HG02588 (cell line): ENCODE data around the gene AP1G2.
"Not testable (repeated sequence)": the region's sequence is repeated elsewhere in the genome, so short reads cannot be mapped to it uniquely, and the experiment has no call there.

ENCODE experiments used
- ATAC-seq: cut with Tn5 transposase; IDR thresholded peaks from one replicate; pipeline ENCODE4 v1.9.1; 2021; ENCODE audit warnings: mild to moderate bottlenecking, moderate library complexity; ENCODE audit not compliant: unreplicated experiment

Gene AP1G2

DNA sequence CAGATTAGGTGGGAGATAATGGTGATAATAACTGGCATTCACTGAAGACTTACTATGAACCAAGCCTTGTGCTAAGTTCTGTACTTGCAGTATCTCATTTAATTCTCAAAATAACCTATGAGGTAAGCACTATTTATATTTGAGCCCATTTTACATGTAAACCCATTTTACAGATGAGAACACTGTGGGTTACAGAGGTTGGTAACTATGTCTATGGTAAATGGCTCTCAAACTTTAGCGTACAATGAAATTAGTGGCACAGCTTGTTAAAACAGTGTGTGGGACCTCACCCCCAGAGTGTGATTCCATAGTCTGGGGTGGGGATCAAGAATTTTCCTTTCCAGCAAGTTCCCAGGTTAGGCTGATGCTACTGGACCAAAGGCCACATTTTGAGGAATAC, 33.2 kb upstream of the AP1G2 start:
- no peak for ATAC-seq

DNA sequence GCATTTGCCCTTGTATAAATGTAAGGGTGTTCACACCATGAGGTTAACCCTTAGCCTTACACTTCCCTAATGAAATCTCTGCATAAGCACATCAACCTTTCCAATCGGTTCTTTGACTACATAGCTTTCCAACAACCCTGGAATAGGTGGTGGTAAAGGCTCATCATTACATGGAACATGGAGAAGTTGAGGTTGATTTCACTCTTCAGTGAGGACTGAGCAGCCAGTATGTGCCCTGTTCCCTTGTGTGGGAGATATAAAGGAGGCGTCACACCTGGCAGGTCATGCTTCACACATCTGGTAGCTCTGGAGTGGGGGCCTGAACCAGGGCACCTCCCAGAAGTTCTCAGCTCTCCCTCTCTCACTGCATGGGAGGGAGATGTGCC, 32.7 kb upstream of the AP1G2 start:
- ATAC-seq, result no peak

DNA sequence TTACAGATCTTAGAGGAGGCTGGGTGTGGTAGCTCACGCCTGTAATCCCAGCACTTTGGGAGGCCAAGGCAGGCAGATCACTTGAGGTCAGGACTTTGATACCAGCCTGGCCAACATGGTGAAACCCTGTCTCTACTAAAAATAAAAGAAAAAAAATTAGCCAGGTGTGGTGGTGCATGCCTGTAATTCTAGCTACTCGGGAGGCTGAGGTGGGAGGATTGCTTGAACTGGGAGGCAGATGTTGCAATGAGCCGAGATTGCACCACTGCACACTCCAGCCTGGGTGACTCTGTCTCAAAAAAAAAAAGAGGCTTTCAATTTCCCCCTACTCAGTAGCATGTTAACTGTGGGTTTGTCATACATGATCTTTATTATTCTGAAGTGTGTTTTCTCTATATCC, 26.6 kb upstream of the AP1G2 start:
- ATAC-seq, result not testable (repeated sequence)

DNA sequence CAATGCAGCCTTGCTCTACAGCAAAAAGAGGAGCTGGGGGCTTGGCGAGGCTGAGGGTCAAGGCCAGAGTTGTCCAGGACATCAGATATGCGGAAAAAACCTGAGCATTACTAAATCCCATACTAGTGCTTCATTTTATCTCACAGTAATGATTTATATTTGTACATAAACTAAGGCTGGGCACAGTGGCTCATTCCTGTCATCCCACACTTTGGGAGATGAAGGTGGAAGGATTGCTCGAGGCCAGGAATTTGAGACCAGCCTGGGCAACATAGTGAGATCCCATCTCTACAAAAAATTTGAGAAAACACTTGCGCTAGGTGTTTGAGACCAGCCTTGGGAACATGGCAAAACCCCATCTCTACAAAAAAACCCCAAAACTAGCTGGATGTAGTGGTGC, 22.6 kb upstream of the AP1G2 start:
- no peak for ATAC-seq

DNA sequence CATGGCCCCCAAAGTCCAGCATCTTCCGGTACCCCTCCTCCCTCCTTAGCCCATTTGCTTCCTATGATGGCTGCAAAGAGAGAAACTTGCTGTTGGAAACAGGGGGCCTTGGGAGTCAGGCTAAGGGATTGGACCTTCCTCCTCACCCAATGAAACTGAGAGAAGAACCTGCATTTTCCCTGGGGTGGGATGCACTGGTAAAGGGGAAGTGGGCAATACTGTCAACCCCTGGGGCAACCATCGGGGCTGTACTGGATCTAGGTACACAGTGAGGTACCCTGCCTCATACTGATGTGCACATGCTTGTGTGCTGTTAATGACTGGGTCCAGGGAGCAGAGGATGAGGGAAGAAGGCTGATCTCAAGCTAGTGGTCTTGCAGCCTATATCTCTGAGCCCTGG, 22.0 kb upstream of the AP1G2 start:
- no peak for ATAC-seq

DNA sequence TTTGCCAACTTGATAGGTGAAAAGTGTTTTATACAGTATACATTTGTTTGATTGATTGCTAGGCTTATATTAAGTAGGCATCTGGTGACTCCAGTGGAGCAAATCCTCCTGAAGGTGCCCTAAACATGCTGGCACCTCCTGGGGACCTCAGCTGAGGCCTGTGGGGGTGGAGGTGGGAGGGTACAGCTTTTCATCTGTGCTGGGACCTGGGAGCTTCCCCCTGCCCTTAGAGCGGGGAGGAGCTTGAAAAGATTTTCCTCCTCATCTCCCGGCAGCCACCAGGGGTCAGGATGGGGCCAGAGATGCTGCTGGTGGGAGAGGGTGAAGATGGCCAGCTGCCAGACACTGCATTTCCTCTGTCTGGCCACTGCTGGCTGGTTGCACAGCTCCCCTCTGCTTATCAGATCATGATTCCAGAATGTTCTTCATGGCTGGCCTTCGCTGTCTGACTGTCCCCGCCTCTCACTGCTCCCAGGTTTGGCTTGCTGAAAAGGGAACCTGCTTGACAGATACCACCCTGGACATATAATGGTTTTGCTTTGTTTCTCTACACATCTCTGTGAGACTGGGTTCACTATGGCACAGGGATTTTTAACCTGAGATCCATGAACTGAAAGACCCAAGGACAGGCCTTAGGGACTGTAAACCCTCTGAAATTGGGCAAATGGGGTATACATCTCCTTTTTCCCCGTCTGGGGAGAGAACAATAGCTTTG, 21.4 kb upstream of the AP1G2 start:
- peak; percentile 97 for ATAC-seq

DNA sequence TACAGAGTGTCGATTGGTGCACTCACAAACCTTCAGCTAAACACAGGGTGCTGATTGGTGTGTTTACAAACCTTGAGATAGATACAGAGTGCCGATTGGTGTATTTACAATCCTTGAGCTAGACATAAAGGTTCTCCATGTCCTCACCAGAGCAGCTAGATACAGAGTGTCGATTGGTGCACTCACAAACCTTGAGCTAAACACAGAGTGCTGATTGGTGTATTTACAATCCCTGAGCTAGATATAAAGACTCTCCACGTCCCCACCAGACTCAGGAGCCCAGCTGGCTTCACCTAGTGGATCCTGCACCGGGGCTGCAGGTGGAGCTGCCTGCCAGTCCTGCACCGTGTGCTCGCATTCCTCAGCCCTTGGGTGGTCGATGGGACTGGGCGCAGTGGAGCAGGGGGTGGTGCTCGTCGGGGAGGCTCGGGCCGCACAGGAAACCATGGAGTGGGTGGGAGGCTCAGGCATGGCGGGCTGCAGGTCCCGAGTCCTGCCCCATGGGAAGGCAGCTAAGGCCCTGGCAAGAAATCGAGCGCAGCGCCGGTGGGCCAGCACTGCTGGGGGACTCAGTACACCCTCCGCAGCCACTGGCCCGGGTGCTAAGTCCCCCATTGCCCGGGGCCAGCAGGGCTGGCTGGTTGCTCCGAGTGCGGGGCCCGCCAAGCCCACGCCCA, 17.1 kb upstream of the AP1G2 start:
- ATAC-seq, result not testable (repeated sequence)

DNA sequence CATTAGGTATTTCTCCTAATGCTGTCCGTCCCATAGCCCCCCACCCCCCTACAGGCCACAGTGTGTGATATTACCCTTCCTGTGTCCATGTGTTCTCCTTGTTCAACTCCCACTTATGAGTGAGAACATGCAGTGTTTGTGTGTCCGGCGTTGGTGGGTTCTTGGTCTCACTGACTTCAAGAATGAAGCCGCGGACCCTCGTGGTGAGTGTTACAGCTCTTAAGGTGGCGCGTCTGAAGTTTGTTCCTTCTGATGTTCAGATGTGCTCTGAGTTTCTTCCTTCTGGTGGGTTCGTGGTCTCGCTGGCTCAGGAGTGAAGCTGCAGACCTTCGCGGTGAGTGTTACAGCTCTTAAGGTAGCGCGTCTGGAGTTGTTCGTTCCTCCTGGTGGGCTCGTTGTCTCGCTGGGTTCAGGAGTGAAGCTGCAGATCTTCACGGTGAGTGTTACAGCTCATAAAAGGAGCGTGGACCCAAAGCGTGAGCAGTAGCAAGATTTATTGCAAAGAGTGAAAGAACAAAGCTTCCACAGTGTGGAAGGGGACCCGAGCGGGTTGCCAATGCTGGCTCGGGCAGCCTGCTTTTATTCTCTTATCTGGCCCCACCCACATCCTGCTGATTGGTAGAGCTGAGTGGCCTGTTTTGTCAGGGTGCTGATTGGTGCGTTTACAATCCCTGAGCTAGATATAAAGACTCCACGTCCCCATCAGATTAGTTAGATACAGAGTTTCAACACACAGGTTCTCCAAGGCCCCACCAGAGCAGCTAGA, 16.4 kb upstream of the AP1G2 start:
- not testable (repeated sequence) for ATAC-seq

DNA sequence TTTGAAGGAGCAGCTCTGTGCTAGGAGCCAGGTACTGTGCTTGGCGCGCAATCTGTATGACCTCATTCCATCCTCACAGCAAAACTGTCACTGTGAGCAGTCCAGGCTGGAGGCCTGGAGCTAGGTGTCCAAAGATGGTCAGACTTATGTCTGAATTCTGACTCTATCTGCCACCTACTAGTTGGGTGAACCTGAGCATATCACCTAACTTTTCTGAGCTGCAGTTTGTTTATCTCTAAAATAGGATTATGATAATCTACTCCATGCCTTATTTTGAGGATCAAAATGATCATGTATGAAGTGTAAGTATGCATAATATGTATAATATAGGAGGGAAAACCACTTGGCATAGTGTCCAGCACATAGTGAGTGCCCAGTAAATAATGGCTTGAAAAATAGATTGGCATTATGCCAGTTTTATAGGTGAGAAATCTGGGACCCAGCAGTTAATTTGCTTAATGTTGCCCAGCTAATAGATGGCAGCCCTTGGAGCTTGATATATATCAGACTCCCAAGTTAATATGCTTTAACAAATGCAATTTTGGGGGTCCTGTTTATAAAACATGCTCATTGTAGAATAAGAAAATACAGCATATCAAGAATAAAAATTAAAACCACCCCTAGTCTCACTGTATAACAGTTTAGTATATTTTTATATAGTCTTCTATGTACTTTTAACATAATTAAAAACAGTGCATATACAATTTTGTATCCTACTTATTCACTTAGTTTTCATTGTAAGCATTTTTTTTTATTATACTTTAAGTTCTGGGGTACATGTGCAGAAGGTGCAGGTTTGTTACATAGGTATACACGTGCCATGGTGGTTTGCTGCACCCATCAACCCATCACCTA, 15.5 kb upstream of the AP1G2 start:
- no peak for ATAC-seq

DNA sequence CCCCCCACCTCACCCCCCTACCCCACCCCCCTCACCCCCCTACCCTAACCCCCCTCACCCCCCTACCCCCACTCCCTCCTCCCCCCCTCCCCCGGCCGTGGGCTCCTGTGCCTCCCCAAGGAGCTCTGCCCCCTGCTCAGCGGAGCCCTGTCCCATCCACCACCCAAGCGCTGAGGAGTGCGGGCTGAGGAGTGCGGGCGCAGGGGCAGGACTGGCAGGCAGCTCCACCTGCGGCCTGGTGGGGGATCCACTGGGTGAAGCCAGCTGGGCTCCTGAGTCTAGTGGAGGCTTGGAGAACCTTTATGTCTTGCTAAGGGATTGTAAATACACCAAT, 13.3 kb upstream of the AP1G2 start:
- no peak for ATAC-seq

DNA sequence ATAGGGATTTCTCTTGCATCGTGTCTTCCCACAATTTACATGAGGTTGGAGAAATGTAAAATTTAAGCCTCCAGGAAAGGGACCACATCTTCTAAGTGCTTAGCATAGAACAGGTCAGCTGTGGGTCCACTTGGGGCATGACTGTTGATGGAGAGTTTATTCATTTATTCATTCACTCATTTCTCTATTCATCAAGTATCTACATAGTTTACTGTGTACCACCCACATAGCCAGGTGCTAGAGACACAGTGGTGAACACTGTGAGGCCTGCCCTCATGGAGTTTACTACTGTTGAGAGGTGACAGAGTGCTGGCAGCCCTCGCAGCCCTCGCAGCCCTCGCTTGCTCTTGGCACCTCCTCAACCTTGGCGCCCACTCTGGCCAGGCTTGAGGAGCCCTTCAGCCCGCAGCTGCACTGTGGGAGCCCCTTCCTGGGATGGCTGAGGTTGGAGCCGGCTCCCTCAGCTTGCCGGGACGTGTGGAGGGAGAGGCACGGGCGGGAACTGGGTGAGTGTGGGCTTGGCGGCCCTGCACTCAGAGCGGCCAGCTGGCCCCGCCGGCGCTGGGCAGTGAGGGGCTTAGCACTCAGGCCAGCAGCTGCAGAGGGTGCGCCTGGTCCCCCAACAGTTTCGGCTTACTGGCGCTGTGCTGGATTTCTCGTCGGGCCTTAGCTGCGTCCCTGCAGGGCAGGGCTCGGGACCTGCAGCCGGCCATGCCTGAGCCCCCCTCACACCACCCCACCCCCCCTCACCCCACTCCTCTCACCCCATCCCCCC, 12.7 kb upstream of the AP1G2 start:
- no peak for ATAC-seq

DNA sequence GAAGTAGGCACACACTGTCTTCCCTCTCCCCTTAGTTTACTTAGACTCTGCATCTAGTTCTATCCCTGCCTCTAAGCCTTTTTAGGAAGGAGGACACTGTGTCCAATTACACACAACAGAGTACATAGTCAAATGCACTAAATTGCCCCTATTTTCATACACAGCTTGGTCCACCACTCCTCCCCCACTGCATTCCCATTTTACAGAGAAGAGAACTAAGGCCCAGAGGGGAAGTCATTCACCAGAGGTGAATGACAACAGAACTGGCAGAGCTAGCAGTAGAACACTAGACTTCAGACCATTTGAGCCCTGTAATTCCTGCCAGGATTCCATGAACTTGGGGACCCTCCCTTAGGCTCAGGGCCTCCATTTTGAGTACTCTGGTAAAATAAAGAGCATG, 12.1 kb upstream of the AP1G2 start:
- no peak for ATAC-seq

DNA sequence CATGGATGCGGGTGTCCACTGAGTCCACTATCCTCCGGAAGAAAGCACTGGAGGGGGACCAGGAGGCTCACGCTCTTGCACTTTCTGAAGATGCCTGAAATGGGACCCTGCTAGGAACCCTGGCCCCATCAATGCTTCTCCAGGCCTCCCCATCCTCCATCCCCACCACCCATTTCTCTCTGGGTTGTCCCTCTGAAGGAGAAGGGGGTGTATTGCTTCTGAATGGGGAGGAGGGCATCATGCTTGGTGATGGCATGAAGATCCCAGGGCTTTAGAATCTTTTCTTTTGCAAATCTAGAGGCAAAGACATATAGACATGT, 11.7 kb upstream of the AP1G2 start:
- ATAC-seq, result no peak

DNA sequence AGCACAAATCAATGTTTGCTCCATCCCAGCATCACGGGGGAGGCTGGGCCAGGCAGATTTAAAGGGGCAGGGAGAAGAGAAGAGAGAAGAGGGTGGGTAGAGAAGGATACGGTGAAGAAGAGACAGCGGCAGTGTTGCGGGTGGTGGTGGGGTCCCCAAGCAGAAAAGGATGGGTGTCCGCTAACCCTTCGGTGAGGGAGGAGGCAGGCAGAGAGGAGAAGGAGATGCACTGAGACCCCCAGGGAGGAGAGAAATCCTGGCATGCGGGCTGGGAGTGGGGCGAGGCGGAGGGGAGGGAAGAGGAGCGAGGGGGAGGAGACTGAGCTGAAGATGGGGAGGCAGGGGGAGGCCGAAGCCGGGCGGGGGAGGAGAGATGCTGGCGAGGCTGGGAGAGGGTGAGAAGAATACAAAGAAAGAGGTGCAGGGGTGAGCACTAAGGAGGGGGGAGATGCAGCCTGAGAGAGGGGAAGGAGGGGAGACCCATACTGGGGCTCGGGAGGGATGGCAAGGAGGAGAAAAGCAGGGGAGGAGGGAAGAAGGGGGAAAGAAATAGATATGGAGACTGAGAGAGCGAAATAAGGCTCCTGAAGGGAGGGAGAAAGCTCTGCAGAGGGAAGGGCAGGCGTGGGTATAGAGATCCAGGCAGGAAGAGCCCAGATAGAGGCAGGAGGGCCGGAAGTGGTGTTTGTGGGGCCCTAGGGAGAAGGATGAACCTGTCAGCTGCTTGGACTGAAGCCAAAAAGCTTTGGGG, 11.1 kb upstream of the AP1G2 start, which contains the start of gene JPH4:
Gene JPH4, minus strand, starts transcription at position 231 of the 751 bp plus-strand sequence. CDS start 1,337 bp downstream, outside the sequence.
- ATAC-seq, result no peak

DNA sequence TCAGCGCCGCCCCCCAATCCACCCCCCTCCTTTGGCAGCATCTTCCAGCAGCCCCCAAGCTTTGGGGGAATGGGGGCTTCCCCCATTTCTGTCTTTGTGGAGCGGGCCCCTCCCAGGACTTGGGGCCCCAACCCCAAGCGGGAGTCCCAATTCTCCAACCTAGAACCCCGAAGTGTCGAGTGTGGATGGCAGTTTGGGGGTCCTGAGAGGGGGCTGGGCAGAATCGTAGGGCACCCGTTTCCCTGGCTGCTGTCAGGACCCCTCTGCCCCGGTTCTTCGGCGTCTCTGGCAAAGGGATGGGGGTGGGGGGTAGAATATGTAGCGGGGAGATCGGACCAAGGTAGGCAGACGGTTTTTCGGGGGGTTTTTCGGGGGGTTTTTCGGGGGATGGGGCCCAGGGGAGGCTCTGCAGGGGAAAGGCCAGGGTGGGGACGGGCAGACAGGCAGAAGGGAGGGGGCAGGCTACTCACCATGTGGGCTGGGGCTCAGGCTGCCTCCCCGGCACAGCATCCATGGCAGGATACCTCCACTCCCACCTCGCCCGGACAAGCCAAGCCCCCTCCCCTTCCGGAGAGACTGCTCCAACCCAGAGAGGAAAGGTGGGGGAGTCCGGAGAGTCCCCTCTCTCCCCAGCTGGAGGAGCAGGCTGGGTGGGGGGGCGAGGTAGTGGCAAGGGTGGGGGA, 10.3 kb upstream of the AP1G2 start:
- ATAC-seq, result no peak

DNA sequence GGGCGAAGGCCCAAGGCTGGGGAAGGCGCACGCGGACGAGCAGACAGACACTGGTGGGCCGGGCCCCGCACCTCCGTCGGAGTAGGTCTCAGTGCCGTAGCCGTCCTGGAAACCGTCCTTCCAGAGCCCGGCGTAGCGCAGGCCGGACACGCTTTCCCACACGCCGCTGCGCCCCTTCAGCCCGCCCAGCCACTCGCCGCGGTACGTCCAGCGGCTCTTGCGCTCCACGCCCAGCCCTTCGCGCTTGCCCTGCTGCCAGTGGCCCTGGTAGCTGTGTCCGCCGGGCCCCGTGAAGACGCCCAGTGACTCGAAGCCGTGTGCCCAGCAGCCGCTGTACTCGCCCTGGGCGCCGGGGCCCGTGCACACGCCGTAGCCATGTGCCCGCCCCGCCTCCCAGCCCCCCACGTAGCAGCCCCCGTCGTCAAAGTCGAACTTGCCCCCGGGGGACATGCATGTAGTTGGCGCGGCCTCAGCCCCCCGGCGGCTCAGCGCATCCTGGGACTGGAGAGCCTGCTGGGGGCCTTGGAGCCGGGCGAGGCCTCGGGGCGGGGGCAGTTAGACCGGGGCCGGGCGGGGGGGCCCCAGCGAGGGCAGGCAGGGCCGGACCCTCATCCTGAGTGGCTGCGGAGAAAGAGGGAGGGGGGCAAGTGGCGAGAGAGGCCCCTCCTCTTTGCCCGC, 9.6 kb upstream of the AP1G2 start:
- ATAC-seq, result no peak

DNA sequence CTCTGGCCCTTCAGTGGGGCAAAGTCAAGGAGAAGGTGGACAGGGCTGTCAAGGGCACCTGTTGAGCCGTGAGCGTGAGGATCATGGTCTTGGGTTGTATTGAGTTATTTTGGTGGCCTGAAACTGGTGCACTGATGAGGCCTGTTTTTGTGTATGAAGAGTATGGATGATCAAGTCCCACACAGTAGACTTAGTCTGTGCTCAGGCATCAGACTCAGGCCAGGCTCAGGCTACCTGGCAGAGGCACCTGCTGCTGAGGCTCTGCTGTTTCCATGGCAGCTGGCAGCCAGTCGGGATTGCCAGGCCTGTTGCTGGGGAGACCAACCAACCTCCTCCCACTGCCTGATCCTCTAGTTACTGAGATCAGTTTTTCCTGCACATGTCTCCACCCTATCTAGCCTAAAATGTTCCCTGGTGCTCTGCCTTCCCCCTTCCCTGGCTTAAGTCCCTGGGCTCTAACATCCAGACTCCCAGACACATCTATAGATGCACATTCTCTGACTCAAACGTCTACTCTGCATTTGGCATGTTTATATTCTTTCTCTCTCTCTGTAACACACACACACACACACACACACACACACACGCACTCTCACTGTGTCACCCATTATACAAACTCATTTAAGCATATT, 5.9 kb upstream of the AP1G2 start:
- no peak for ATAC-seq

DNA sequence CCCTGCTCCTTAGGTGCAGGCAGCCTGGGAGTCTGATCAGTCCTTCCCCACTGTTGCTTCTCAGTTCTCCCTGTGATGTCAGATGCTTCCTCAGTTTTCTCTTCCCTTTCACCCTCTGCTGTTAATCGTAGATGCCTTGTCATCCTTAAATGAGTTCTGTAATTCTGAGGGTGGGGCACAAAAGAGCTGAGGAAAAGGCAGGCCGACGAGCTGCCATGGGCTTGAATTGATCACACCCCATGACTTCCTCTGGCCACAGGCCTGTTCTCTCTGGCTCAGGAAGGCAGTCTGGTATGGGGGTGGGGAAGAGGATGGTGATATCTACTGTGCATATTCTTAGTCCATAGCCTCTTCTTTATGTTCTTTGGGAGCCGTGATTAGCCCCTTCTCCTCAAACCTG, 5.2 kb upstream of the AP1G2 start:
- ATAC-seq, result no peak
